Placental pericyte (primary cell): ENCODE data around the gene CIRBP. TPM values are rescaled to one million over a fixed set of nuclear protein-coding genes. Genes with fewer than 3 reads are reported as not detected.

Experiments
- total RNA-seq: library from RNA; depleted of rRNA; stranded (reverse); fragments of >200 nt; gene quantifications from 2 replicates; pipeline ENCODE4 v1.2.3, GENCODE V29; 2012

CIRBP gene
- 199 and 402 TPM in 2 replicates for total RNA-seq

GRCh38 chr19:1269065-1269477 is at the start of gene CIRBP:
Gene CIRBP, plus strand, starts transcription at chr19:1269332. Its CDS starts 1,602 bp downstream, at chr19:1270934.

GRCh38 chr19:1237754-1238368 is 31.3 kb upstream of the CIRBP start, which contains the start of gene CBARP:
Gene CBARP, minus strand, starts transcription at chr19:1238005. Its CDS starts 1,905 bp downstream, at chr19:1236100.

GRCh38 chr19:1241417-1242095 is 27.6 kb upstream of the CIRBP start, which contains the start of gene ATP5F1D:
Gene ATP5F1D, plus strand, starts transcription at chr19:1241751. Its CDS starts 100 bp downstream, at chr19:1241851.

GRCh38 chr19:1248139-1248785 is 20.9 kb upstream of the CIRBP start, which contains the start of gene MIDN:
Gene MIDN, plus strand, starts transcription at chr19:1248583. Its CDS starts 1,714 bp downstream, at chr19:1250297.

DNA sequence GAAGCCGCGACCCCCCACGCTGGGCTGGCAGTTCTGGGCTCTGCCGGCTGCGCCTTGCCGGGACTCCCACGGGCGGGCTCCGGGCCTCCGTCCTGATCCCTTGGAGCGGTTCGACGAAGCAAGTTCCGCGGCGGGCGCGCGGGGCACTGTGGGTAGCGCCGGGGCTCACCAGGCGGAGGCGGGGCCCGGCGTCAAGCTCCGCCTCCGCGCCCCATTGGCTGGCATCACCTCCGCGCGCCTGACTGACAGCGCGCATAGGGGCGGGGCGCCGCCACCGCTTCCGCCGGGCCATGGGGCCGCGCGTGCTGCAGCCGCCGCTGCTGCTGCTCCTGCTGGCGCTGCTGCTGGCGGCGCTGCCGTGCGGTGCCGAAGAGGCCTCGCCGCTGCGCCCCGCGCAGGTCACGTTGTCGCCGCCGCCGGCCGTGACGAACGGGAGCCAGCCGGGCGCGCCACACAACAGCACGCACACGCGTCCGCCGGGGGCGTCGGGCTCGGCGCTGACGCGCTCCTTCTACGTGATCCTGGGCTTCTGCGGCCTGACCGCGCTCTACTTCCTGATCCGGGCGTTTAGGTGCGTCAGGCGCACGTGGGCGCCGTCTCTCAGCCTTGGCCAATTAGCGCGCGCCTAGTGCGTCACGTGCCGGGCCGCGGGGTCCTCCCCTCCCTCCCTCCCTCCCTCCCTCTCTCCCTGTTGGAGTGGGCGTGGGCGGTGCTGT is 6.3 kb downstream of the CIRBP start, which contains the start of gene FAM174C:
FAM174C (plus strand) TSS at position 271 of the 716 bp plus-strand sequence; CDS start at position 291, 20 bp downstream.

GRCh38 chr19:1285737-1286360 is 16.7 kb downstream of the CIRBP start, which contains the start of gene EFNA2:
Gene EFNA2, plus strand, starts transcription at chr19:1285873. Its CDS starts 296 bp downstream, at chr19:1286169.

Other genes starting within 250 kb of the CIRBP start
- 119 and 132 TPM in 2 replicates for gene TMEM259, start 248.2 kb upstream of the CIRBP start, total RNA-seq
- not detected in 2 replicates for gene RNU6-2, start 247.8 kb upstream of the CIRBP start, total RNA-seq
- 541 and 553 TPM in 2 replicates for gene CNN2, start 242.7 kb upstream of the CIRBP start, total RNA-seq
- gene ABCA7, start 229.2 kb upstream of the CIRBP start, total RNA-seq, result 18.0 and 19.0 TPM in 2 replicates
- 1.7 and 3.5 TPM in 2 replicates for gene ARHGAP45, start 202.2 kb upstream of the CIRBP start, total RNA-seq
- 111 and 123 TPM in 2 replicates for gene POLR2E, start 174.0 kb upstream of the CIRBP start, total RNA-seq
- 150 and 588 TPM in 2 replicates for gene GPX4, start 165.3 kb upstream of the CIRBP start, total RNA-seq
- gene SBNO2, start 95.1 kb upstream of the CIRBP start, total RNA-seq, result 58.4 and 77.7 TPM in 2 replicates
- gene STK11, start 63.6 kb upstream of the CIRBP start, total RNA-seq, result 107 and 110 TPM in 2 replicates
- 5.7 and 6.8 TPM in 2 replicates for gene CBARP, start 31.3 kb upstream of the CIRBP start, total RNA-seq
- gene ATP5F1D, start 27.6 kb upstream of the CIRBP start, total RNA-seq, result 17.2 and 25.2 TPM in 2 replicates
- 28.2 TPM in 2 replicates for gene MIDN, start 20.7 kb upstream of the CIRBP start, total RNA-seq
- gene FAM174C, start 6.2 kb downstream of the CIRBP start, total RNA-seq, result 21.4 and 27.6 TPM in 2 replicates
- gene EFNA2, start 16.5 kb downstream of the CIRBP start, total RNA-seq, result not detected in 2 replicates
- 57.3 and 87.5 TPM in 2 replicates for gene NDUFS7, start 114.6 kb downstream of the CIRBP start, total RNA-seq
- gene GAMT, start 132.2 kb downstream of the CIRBP start, total RNA-seq, result 35.0 and 41.1 TPM in 2 replicates
- 43.3 and 77.6 TPM in 2 replicates for gene DAZAP1, start 138.3 kb downstream of the CIRBP start, total RNA-seq
- 569 and 1,207 TPM in 2 replicates for gene RPS15, start 169.1 kb downstream of the CIRBP start, total RNA-seq
- 0.14 and 0.22 TPM in 2 replicates for gene APC2, start 180.8 kb downstream of the CIRBP start, total RNA-seq
- gene C19orf25, start 209.9 kb downstream of the CIRBP start, total RNA-seq, result 26.9 and 31.6 TPM in 2 replicates
- 0.57 and 3.5 TPM in 2 replicates for gene PCSK4, start 221.0 kb downstream of the CIRBP start, total RNA-seq
- 1.1 TPM in 2 replicates for gene REEP6, start 221.8 kb downstream of the CIRBP start, total RNA-seq
- 6.3 and 10.7 TPM in 2 replicates for gene ADAMTSL5, start 243.7 kb downstream of the CIRBP start, total RNA-seq